Measurements from ENCODE around the gene NFKB2. TPM values are rescaled to one million over a fixed set of nuclear protein-coding genes. Genes with fewer than 3 reads are reported as not detected.

Gene NFKB2
- total and polyA plus RNA-seq, 2 of the 8 experiments (the other 6 are each of a cell fraction or from before 2014, with no cell fraction given): 20.4 to 31.4 TPM

GRCh38 chr10:102394079-102394800 is 1.3 kb upstream of the NFKB2 start (continued):
- TF ChIP-seq ATF2 (IDR thresholded peaks at IDR 0.05; ENCODE audit: low read length) (no peak), RNF2 (IDR thresholded peaks at IDR 0.05; ENCODE audit: borderline replicate concordance, low read depth, low read length, missing control alignments, poor library complexity, severe bottlenecking) (no peak), NANOG (IDR thresholded peaks at IDR 0.05; ENCODE audit: insufficient read depth, low read depth, low read length, poor library complexity, severe bottlenecking) (no peak)
